K562 (cell line): Measurements from ENCODE around the gene ATP6V0E1. TPM values are rescaled to one million over a fixed set of nuclear protein-coding genes. Genes with fewer than 3 reads are reported as not detected.

Experiments used
- CHD4 ChIP-seq: fragments of 200-600 bp; sonication (generic); IDR thresholded peaks from 3 replicates; pipeline ENCODE4 v1.6.1; 2012; ENCODE audit warnings: low read depth, mild to moderate bottlenecking, mixed read lengths, low read length, inconsistent platforms; ENCODE audit not compliant: insufficient read depth, insufficient replicate concordance, poor library complexity, severe bottlenecking
- DNMT1 ChIP-seq: fragments of 450-650 bp; IDR thresholded peaks from 2 replicates; pipeline ENCODE4 v1.6.1; 2016; ENCODE audit warnings: antibody characterized with exemption, mild to moderate bottlenecking
- E2F1 ChIP-seq: sonication (generic); formaldehyde crosslinking; IDR thresholded peaks from 2 replicates; pipeline ENCODE4 v1.8.1; 2023; ENCODE audit warnings: mild to moderate bottlenecking, missing genetic modification reagents, moderate library complexity
- FIP1L1 ChIP-seq: fragments of 200-400 bp; formaldehyde crosslinking; IDR thresholded peaks from 2 replicates; pipeline ENCODE4 v1.6.1; 2018; ENCODE audit warnings: mild to moderate bottlenecking, low read depth, low read length; ENCODE audit not compliant: poor library complexity, severe bottlenecking
- FOXK2 ChIP-seq, 2 experiments: fragments of 450-650 bp; IDR thresholded peaks in 1 of 2; conservative IDR thresholded peaks in 1 of 2; 2 replicates each; pipeline ENCODE4 v1.6.1; 2016; ENCODE audit warnings: low read depth in 2 of 2, mild to moderate bottlenecking in 1 of 2
- MAX ChIP-seq: sonication (generic); formaldehyde crosslinking; IDR thresholded peaks from 2 replicates; pipeline ENCODE4 v1.9.0; 2022; ENCODE audit warnings: mild to moderate bottlenecking, missing genetic modification reagents
- PHF20 ChIP-seq: fragments of 450-650 bp; IDR thresholded peaks from 2 replicates; pipeline ENCODE4 v1.6.1; 2018; ENCODE audit not compliant: partially characterized antibody
- PURB ChIP-seq: sonication (generic); formaldehyde crosslinking; IDR thresholded peaks from 2 replicates; pipeline ENCODE4 v1.9.0; 2021; ENCODE audit warnings: low read depth, mild to moderate bottlenecking, missing genetic modification reagents
- RBM14 ChIP-seq: fragments of 200-400 bp; formaldehyde crosslinking; IDR thresholded peaks from 2 replicates; pipeline ENCODE4 v1.6.1; 2018; ENCODE audit warnings: low read depth, mild to moderate bottlenecking, low read length, moderate library complexity, borderline replicate concordance; ENCODE audit not compliant: insufficient read depth
- RREB1 ChIP-seq: fragments of 250-450 bp; sonication (Bioruptor Pico); IDR thresholded peaks from 2 replicates; pipeline ENCODE4 v1.4.0; 2020
- SNIP1 ChIP-seq: fragments of 450-650 bp; IDR thresholded peaks from 2 replicates; pipeline ENCODE4 v1.7.1; 2017; ENCODE audit warnings: low read depth, mild to moderate bottlenecking
- XRCC3 ChIP-seq: fragments of 450-650 bp; IDR thresholded peaks from 2 replicates; pipeline ENCODE4 v1.6.1; 2017; ENCODE audit warnings: mild to moderate bottlenecking, moderate library complexity
- ZBTB33 ChIP-seq: sonication (generic); formaldehyde crosslinking; IDR thresholded peaks from 2 replicates; pipeline ENCODE4 v1.8.1; 2023; ENCODE audit warnings: mild to moderate bottlenecking, missing genetic modification reagents
- ZNF12 ChIP-seq: sonication (generic); formaldehyde crosslinking; IDR thresholded peaks from 2 replicates; pipeline ENCODE4 v1.4.0; 2020; ENCODE audit warnings: mild to moderate bottlenecking, missing genetic modification reagents
- ZNF212 ChIP-seq: fragments of 450-650 bp; formaldehyde crosslinking; IDR thresholded peaks from 2 replicates; pipeline ENCODE4 v1.4.0; 2020; ENCODE audit warnings: mild to moderate bottlenecking
- ZNF224 ChIP-seq: sonication (generic); formaldehyde crosslinking; IDR thresholded peaks from 2 replicates; pipeline ENCODE4 v1.8.0; 2022; ENCODE audit warnings: mild to moderate bottlenecking, missing genetic modification reagents
- ZNF24 ChIP-seq: fragments of 450-650 bp; IDR thresholded peaks from 2 replicates; pipeline ENCODE4 v1.6.1; 2016
- ZNF76 ChIP-seq: fragments of 250-450 bp; sonication (Bioruptor Pico); IDR thresholded peaks from 2 replicates; pipeline ENCODE4 v1.4.0; 2020; ENCODE audit warnings: mild to moderate bottlenecking, moderate library complexity, borderline replicate concordance
- ZNF830 ChIP-seq: fragments of 250-450 bp; sonication (Bioruptor Pico); IDR thresholded peaks from 2 replicates; pipeline ENCODE4 v1.5.0; 2021; ENCODE audit warnings: mild to moderate bottlenecking
- polyA plus RNA-seq, 8 experiments: library from polyadenylated mRNA; depleted of rRNA in 4 of 8; stranded (reverse) in 5 of 8; unstranded in 3 of 8; fragments of >200 nt; fragmentation: Nextera tagmentation in 2 of 8; fragmentation: Illumina TruSeq in 1 of 8; extraction: Ambion mirVana in 2 of 8; extraction: Trizol in 1 of 8; gene quantifications; 2 replicates each; pipeline versions ENCODE4 v1.2.1 to v1.2.3, GENCODE V29; 2011 to 2014; ENCODE audit warnings: inconsistent platforms in 1 of 8, missing spikeins in 1 of 8
- total RNA-seq, 7 experiments: library from RNA; depleted of rRNA in 6 of 7; stranded (reverse); fragments of >200 nt in 6 of 7; fragmentation: Illumina TruSeq in 2 of 7; extraction: Trizol in 2 of 7; gene quantifications; 2 replicates each; pipeline versions ENCODE4 v1.2.1 to v1.2.3, GENCODE V29; 2011 to 2021; ENCODE audit warnings: low replicate concordance in 1 of 7

The ATP6V0E1 gene
- total and polyA plus RNA-seq, 9 of the 15 experiments (the other 6 are each of a cell fraction or from before 2014, with no cell fraction given), result 63.8 to 395 (median 112) TPM

GRCh38 chr5:172984244-172984953, 828 bp downstream of the ATP6V0E1 start (continued):
- TF ChIP-seq RREB1, result no peak
- no peak for TF ChIP-seq ZNF76
- no peak for TF ChIP-seq E2F1 (CRISPR knock-in tag)
- TF ChIP-seq FIP1L1, result no peak
- TF ChIP-seq ZNF24, result no peak
- TF ChIP-seq CHD4, result no peak
- TF ChIP-seq SNIP1, result no peak
- TF ChIP-seq FOXK2 (conservative IDR thresholded peaks at IDR 0.05 in 1 of 2, IDR thresholded peaks at IDR 0.05 in 1 of 2; ENCODE audit: low read depth in 2 of 2), result peak in 1 of 2 experiments; percentile 59; a peak in 1 of 4 replicates
- no peak for TF ChIP-seq PHF20
- TF ChIP-seq ZNF830 (CRISPR knock-in tag), result no peak
- TF ChIP-seq XRCC3, result no peak
- peak; percentile 9; the same call in 1 of the 2 replicates for TF ChIP-seq MAX (CRISPR knock-in tag)
- TF ChIP-seq ZNF224 (CRISPR knock-in tag), result no peak
- no peak for TF ChIP-seq ZNF12 (CRISPR knock-in tag)
- TF ChIP-seq DNMT1, result no peak
- no peak for TF ChIP-seq RBM14
- no peak for TF ChIP-seq ZNF212
- no peak for TF ChIP-seq PURB (CRISPR knock-in tag)
- TF ChIP-seq ZBTB33, result no peak
